Panc1 (cell line): ENCODE data around the gene CHRNB1. TPM values are rescaled to one million over a fixed set of nuclear protein-coding genes. Genes with fewer than 3 reads are reported as not detected.

Experiments
- ATAC-seq: fragments of 200-7000 bp; cut with Tn5 transposase; 2 replicates; pipeline ENCODE4 v1.9.1; 2020; ENCODE audit warnings: mild to moderate bottlenecking, moderate library complexity
- BruUV-seq: library from RNA; stranded (reverse); fragments of 400-500 nt; replicated peaks from 2 replicates; lab custom pipeline; 2021; lab: Mats Ljungman, UMichigan
- CTCF ChIA-PET: fragments of 300-600 bp; sonication (Branson Sonifier 250); formaldehyde crosslinking; loops from one replicate; lab custom pipeline; 2022; ENCODE audit warnings: antibody characterized with exemption; lab: Charles Lee
- POLR2A ChIA-PET: fragments of 300-600 bp; sonication (Branson Sonifier 250); formaldehyde crosslinking; loops from one replicate; lab custom pipeline; 2022; ENCODE audit warnings: antibody characterized with exemption; lab: Charles Lee
- DNase-seq: peaks from one replicate; pipeline ENCODE4 v3.0.0-alpha.2; 2010; ENCODE audit warnings: low read depth, low spot score
- H3K27ac ChIP-seq: 2 replicates; pipeline ENCODE4 v1.5.1; 2011; ENCODE audit warnings: mild to moderate bottlenecking, low read length, inconsistent platforms
- H3K27me3 ChIP-seq: fragments of 200-500 bp; sonication (Bioruptor generic); 2 replicates; pipeline ENCODE4 v1.6.0; 2014; ENCODE audit warnings: low read length, inconsistent platforms; ENCODE audit not compliant: control insufficient read depth, insufficient read depth
- H3K36me3 ChIP-seq: fragments of 200-500 bp; sonication (Bioruptor generic); 2 replicates; pipeline ENCODE4 v1.5.1; 2014; ENCODE audit warnings: inconsistent platforms, mild to moderate bottlenecking, low read length, moderate library complexity; ENCODE audit not compliant: control insufficient read depth, insufficient read depth
- H3K4me1 ChIP-seq: 2 replicates; pipeline ENCODE4 v1.5.1; 2011; ENCODE audit warnings: inconsistent platforms, mild to moderate bottlenecking, low read length, moderate library complexity; ENCODE audit not compliant: control insufficient read depth, insufficient read depth
- H3K4me3 ChIP-seq, 2 experiments: 2 replicates each; pipeline ENCODE4 v1.5.1; 2011 to 2012; ENCODE audit warnings: low read depth in 2 of 2, low read length in 2 of 2, mild to moderate bottlenecking in 2 of 2, inconsistent platforms in 1 of 2, moderate library complexity in 1 of 2
- H3K9me3 ChIP-seq: fragments of 200-500 bp; sonication (Bioruptor generic); 2 replicates; pipeline ENCODE4 v1.5.1; 2014; ENCODE audit warnings: low read depth, mild to moderate bottlenecking, inconsistent platforms, low read length, moderate library complexity; ENCODE audit not compliant: control insufficient read depth, insufficient read depth
- POLR2AphosphoS5 ChIP-seq: IDR thresholded peaks from 2 replicates; pipeline ENCODE4 v1.6.1; 2012; ENCODE audit warnings: mild to moderate bottlenecking, low read depth, low read length, moderate library complexity
- SIN3A ChIP-seq: IDR thresholded peaks from 2 replicates; pipeline ENCODE4 v1.6.1; 2012; ENCODE audit warnings: low read depth, mild to moderate bottlenecking, low read length, moderate library complexity, borderline replicate concordance; ENCODE audit not compliant: insufficient read depth
- TCF7L2 ChIP-seq: IDR thresholded peaks from 2 replicates; pipeline ENCODE4 v1.6.1; 2011; ENCODE audit warnings: mild to moderate bottlenecking, low read depth, low read length, inconsistent platforms
- in situ Hi-C: cut with HindIII; loops from 2 replicates; pipeline ENCODE4 v1.10.0; 2016; ENCODE audit warnings: low sequenced_read_pairs, low pct_unique_long_range_greater_than_20kb
- intact Hi-C: fragments of 100-400 bp; cut with micrococcal nuclease; formaldehyde crosslinking; loops from one replicate; pipeline ENCODE4 v1.10.0; 2022; ENCODE audit not compliant: unreplicated experiment
- total RNA-seq: library from RNA; stranded (reverse); gene quantifications from one replicate; pipeline ENCODE4 v1.2.1, GENCODE V29; 2021; ENCODE audit not compliant: unreplicated experiment
- TF ChIP-seq, protein P1 (sequence below): fragments of 450-650 bp; IDR thresholded peaks from 2 replicates; pipeline ENCODE4 v1.5.1; 2017; ENCODE audit warnings: mild to moderate bottlenecking
- TF ChIP-seq, protein P2 (sequence below), 2 experiments: IDR thresholded peaks; 2 replicates each; pipeline ENCODE4 v1.6.1; 2011 to 2012; ENCODE audit warnings: low read depth in 2 of 2, control low read depth in 1 of 2, low read length in 1 of 2, mild to moderate bottlenecking in 1 of 2, moderate library complexity in 1 of 2; ENCODE audit not compliant: insufficient read depth in 1 of 2

The CHRNB1 gene
- total RNA-seq, 1 experiment from 2014 or later, result 14.3 TPM

DNA sequence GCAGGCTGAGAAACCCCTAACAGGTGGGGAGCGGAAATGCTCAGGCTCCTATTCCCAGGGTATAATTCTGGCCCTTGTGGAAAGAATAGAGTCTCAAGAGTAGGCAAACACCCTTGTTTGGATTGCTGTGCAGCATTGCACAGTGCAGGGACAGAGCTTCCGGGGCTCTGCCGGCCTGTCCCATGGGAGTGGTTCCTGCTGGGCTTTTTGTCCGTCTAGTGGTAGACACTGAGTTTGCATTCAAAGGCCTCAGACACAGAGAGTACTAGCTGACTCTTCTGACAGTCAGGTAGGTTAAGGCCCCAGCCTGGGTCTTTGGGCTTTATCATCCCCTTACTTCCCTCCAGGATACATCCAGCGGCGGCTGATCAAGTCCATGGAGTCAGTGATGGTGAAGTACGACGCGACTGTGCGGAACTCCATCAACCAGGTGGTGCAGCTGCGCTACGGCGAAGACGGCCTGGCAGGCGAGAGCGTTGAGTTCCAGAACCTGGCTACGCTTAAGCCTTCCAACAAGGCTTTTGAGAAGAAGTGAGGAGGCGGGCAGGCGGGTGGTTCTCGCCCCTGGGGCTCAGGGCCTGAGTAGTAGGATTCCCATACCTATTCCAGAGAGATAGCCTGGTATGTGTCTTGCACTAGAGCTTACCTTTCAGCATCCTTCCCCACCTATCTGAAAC is 57.4 kb downstream of the CHRNB1 start:
- Histone ChIP-seq H3K9me3 (no peaks in the 10 kb centered on the region), H3K36me3 (peaks cover 51% of the 10 kb centered on the region), H3K4me3 (no peak overlapping the region), H3K27me3 (no peaks in the 10 kb centered on the region), H3K27ac (no peak overlapping the region), H3K4me1 (no peaks in the 10 kb centered on the region)
- no peak for TF ChIP-seq TCF7L2
- TF ChIP-seq, protein P1, sequence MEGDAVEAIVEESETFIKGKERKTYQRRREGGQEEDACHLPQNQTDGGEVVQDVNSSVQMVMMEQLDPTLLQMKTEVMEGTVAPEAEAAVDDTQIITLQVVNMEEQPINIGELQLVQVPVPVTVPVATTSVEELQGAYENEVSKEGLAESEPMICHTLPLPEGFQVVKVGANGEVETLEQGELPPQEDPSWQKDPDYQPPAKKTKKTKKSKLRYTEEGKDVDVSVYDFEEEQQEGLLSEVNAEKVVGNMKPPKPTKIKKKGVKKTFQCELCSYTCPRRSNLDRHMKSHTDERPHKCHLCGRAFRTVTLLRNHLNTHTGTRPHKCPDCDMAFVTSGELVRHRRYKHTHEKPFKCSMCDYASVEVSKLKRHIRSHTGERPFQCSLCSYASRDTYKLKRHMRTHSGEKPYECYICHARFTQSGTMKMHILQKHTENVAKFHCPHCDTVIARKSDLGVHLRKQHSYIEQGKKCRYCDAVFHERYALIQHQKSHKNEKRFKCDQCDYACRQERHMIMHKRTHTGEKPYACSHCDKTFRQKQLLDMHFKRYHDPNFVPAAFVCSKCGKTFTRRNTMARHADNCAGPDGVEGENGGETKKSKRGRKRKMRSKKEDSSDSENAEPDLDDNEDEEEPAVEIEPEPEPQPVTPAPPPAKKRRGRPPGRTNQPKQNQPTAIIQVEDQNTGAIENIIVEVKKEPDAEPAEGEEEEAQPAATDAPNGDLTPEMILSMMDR, result no peak
- no peak for TF ChIP-seq POLR2AphosphoS5
- no peak for TF ChIP-seq SIN3A
- TF ChIP-seq, protein P2, sequence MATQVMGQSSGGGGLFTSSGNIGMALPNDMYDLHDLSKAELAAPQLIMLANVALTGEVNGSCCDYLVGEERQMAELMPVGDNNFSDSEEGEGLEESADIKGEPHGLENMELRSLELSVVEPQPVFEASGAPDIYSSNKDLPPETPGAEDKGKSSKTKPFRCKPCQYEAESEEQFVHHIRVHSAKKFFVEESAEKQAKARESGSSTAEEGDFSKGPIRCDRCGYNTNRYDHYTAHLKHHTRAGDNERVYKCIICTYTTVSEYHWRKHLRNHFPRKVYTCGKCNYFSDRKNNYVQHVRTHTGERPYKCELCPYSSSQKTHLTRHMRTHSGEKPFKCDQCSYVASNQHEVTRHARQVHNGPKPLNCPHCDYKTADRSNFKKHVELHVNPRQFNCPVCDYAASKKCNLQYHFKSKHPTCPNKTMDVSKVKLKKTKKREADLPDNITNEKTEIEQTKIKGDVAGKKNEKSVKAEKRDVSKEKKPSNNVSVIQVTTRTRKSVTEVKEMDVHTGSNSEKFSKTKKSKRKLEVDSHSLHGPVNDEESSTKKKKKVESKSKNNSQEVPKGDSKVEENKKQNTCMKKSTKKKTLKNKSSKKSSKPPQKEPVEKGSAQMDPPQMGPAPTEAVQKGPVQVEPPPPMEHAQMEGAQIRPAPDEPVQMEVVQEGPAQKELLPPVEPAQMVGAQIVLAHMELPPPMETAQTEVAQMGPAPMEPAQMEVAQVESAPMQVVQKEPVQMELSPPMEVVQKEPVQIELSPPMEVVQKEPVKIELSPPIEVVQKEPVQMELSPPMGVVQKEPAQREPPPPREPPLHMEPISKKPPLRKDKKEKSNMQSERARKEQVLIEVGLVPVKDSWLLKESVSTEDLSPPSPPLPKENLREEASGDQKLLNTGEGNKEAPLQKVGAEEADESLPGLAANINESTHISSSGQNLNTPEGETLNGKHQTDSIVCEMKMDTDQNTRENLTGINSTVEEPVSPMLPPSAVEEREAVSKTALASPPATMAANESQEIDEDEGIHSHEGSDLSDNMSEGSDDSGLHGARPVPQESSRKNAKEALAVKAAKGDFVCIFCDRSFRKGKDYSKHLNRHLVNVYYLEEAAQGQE (IDR thresholded peaks at IDR 0.05; ENCODE audit: insufficient read depth in 1 of 2, low read depth in 2 of 2, low read length in 1 of 2), result no peak
- intact Hi-C loops (no loop called here), in situ Hi-C loops (no loop called here)
- no TSS peak for BruUV-seq
- peak; percentile 77 for ATAC-seq
- POLR2A ChIA-PET, result no interaction called here
- CTCF ChIA-PET, result interaction anchor here (0.7 kb wide), 1 partner anchor 67 kb away, joined by 3 read pairs; no protein-coding TSS in a partner anchor
- DNase-seq, result no peak

DNA sequence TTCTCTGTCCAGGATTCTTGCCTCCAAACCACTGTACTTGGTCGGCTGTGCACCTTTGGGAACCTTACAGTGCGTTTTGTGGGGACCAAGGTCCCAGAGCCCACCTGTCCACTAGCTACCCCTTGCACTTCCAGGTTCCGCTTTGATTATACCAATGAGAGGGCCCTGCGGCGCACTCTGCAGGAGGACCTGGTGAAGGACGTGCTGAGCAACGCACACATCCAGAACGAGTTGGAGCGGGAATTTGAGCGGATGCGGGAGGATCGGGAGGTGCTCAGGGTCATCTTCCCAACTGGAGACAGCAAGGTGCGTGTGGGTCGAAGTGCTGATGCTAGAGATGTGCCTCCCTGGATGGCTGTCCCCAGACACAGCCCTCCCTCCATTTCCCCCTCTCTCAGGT is 58.1 kb downstream of the CHRNB1 start:
- no peaks in the 10 kb centered on the region for H3K9me3 ChIP-seq
- no peak overlapping the region for H3K27ac ChIP-seq
- no peaks in the 10 kb centered on the region for H3K4me1 ChIP-seq
- DNase-seq (no peak), ATAC-seq (no peak)
- CTCF ChIA-PET, result interaction anchor here (0.7 kb wide), 1 partner anchor 68 kb away, joined by 3 read pairs; no protein-coding TSS in a partner anchor
- no peaks in the 10 kb centered on the region for H3K27me3 ChIP-seq
- POLR2A ChIA-PET, result no interaction called here
- H3K4me3 ChIP-seq, result no peak overlapping the region
- BruUV-seq, result no TSS peak
- TF ChIP-seq POLR2AphosphoS5 (no peak), SIN3A (no peak), TCF7L2 (no peak)
- TF ChIP-seq, protein P1, result no peak
- TF ChIP-seq, protein P2 (IDR thresholded peaks at IDR 0.05; ENCODE audit: insufficient read depth in 1 of 2, low read depth in 2 of 2, low read length in 1 of 2), result no peak
- intact Hi-C loops, result no loop called here
- in situ Hi-C loops, result no loop called here
- peaks cover 48% of the 10 kb centered on the region for H3K36me3 ChIP-seq
